GM12801 (cell line): ENCODE results near the gene DOK1.

Source experiments
- TF ChIP-seq, protein P1 (sequence below): IDR thresholded peaks from one replicate; pipeline ENCODE4 v1.5.1; 2011; ENCODE audit warnings: control low read depth; ENCODE audit not compliant: insufficient read length; ENCODE audit errors: extremely low read depth

The DOK1 gene

DNA sequence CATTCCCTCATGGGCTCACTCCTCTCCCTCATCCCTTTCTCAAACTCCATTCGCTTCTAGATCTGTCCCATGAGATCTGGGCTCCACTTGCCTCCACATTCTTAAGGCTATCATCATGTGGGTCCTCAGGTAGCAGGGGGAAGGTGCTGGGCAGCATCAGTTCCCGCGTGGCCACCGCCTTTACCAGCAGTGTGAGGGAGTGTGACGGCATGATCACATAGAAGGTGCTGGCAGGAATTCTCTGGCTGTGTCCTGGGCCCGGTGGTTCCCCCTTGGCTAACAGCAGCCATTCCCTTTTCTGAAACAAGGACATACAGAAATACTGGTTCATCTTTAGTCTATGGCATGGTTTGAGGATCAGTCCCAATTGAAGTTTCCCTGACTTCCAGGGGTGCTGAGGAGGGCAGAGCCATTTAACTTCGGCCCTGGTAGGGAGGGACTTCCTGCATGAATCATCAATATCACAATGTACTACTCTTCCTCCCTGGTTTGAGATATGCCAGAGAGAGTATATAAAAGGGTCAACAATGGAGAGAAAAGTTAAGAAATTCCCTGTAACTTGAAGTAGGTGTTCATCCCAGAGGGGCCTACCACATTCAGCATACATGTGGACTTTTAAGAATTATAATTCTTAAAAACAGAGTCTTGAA, 7.7 kb downstream of the DOK1 start:
- TF ChIP-seq, protein P1, sequence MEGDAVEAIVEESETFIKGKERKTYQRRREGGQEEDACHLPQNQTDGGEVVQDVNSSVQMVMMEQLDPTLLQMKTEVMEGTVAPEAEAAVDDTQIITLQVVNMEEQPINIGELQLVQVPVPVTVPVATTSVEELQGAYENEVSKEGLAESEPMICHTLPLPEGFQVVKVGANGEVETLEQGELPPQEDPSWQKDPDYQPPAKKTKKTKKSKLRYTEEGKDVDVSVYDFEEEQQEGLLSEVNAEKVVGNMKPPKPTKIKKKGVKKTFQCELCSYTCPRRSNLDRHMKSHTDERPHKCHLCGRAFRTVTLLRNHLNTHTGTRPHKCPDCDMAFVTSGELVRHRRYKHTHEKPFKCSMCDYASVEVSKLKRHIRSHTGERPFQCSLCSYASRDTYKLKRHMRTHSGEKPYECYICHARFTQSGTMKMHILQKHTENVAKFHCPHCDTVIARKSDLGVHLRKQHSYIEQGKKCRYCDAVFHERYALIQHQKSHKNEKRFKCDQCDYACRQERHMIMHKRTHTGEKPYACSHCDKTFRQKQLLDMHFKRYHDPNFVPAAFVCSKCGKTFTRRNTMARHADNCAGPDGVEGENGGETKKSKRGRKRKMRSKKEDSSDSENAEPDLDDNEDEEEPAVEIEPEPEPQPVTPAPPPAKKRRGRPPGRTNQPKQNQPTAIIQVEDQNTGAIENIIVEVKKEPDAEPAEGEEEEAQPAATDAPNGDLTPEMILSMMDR = no peak

DNA sequence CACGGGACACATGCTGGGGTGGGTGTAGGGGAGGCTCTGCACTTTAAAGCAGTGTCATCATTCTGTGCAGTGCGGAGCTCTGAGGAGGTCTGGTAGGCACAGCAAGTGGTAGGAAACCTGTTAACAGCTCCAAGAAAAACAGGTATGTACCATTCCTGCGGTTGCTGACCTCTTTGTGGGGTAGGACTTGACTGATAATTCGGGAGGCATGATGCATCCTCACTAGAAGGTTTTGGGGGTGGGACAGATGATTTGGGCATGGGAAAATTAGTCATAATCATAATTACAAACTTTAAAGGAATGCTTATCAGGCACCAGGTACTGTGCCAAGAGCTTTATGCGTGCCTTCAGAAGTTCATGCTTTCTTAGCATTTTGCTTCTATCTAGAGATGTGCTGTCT, 9.7 kb downstream of the DOK1 start:
- TF ChIP-seq, protein P1 = no peak

DNA sequence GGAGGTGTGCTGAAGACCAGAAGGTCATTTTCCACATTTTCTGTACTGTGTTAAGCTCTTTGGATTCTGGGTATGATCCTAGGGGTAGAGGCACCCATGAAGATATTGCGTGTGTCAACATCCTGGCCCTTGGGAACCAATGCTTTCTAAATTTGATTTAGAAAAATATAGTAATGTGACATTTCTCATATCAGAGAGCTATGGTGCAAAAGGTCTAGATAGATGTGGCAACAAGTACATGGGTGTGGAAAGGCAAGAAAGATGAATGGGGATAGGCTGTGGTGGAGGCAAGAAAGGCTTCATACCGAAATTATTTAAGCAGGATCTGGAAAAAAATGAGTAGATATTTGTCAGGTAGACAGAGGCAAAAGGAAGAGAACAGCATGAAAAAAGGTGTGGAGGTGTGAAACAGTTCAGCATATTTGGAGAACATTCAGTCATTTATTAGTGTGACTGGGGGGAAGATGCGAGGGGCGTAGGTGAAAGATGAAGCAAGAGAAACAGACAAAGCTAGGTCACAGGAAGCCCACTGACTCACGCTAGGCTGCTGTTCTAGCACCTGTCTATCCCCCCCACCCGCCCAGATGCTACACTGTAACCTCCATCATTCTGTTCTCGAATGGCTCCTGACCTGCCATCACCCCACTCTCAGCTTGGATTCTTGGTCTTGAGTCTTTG, 11.7 kb downstream of the DOK1 start:
- TF ChIP-seq, protein P1 = no peak

DNA sequence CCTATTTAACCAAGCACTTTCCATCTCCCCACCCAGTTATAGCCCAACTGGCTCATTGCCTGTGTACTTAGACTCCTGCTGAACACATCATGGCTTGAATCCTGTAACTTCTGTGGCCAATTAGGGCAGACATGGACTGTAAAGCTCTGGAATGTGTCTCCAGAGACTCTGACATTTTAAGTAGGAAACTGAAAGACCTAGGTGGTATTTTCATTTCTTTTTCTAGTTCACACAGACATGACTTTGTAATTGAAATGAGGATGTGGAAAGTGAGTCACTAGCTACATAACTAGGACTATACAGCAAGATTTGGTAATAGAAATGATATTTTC, 12.2 kb downstream of the DOK1 start:
- TF ChIP-seq, protein P1 = no peak

DNA sequence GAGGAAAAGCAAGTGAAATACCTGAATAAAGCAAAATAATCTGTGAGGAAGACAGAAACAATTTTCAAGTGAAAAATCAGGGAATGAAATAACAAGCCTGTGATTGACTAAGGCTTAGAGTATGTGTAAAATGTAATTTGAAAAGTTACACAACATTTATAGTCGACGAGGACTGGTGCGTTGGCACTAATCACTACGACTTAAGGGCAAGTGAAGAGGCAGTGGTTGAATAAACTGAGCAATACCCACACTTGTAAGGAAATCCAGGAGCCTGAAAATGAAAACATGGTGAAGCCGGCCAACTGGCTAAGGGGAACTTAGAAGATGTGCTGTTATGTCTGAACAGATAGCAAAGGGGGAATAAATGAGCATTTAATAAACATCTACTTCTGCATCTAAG, 13.4 kb downstream of the DOK1 start:
- TF ChIP-seq, protein P1 = no peak

DNA sequence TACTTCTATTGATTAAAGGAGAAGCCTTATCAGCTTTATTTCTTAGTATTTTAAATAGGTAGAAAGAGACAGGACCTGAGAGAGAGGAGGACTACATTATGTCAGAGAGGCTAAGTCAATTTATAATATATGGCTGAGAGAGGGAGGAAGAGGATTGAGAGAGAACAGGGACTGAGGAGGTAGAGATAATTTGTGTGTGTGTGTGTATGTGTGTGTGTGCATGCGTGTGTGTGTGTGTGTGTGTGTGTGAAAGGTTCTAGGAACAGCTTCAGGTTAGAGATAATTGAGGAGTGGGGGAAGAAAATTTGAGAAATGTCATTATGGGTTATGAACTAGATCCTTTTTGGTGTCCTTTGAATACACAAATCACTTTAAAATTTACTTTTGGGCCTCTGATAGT, 15.2 kb downstream of the DOK1 start:
- TF ChIP-seq, protein P1 = no peak

DNA sequence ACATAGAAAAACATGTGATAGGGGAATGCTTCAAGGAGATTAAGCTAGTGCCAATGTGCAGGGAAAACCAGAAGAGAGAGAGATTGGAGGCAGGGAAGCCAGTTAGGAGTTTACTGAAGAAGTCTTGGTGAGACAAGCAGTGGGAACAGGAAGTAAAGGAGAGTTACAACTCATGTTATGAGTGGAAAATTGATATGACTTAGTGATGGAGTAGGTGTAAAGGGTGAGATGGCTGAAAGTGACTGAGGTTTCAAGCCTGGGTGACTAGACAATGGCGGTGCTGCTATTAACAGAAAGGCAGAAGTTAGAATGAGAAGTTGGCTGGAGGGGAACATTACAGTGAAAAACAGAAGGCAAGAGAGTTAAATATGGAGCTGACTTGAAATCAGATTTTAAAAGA, 16.5 kb downstream of the DOK1 start:
- TF ChIP-seq, protein P1 = no peak
